Sigmoid colon (tissue), 4 donors: ENCODE results near the gene POLR2B.

Source experiments
- CTCF ChIP-seq, 4 experiments: fragments of 450-650 bp in 3 of 4; fragments of 200-600 bp in 1 of 4; IDR thresholded peaks; one replicate each; pipeline ENCODE4 v1.5.1; 2016 to 2019; ENCODE audit warnings: antibody characterized with exemption in 4 of 4, mild to moderate bottlenecking in 3 of 4, moderate library complexity in 2 of 4
- EP300 ChIP-seq, 4 donors: sonication (generic); formaldehyde crosslinking; IDR thresholded peaks; one replicate each; pipeline ENCODE4 v1.6.1; 2017; ENCODE audit warnings: antibody characterized with exemption in 4 of 4
- POLR2A ChIP-seq, 2 donors: fragments of 450-650 bp; IDR thresholded peaks; one replicate each; pipeline ENCODE4 v1.6.1; 2016; ENCODE audit warnings: antibody characterized with exemption in 2 of 2, mild to moderate bottlenecking in 2 of 2, moderate library complexity in 2 of 2
- POLR2AphosphoS5 ChIP-seq, 4 donors: sonication (generic); formaldehyde crosslinking; IDR thresholded peaks; one replicate each; pipeline ENCODE4 v1.6.1; 2017; ENCODE audit warnings: antibody characterized with exemption in 4 of 4

GRCh38 chr4:57048590-57049304, 70.1 kb downstream of the POLR2B start:
- TF ChIP-seq EP300 (IDR thresholded peaks at IDR 0.05) (no peak), CTCF (IDR thresholded peaks at IDR 0.05) (no peak), POLR2A (IDR thresholded peaks at IDR 0.05) (no peak), POLR2AphosphoS5 (IDR thresholded peaks at IDR 0.05) (no peak)
